HEK293T (cell line): ENCODE measurements around the gene CEP83.

ENCODE experiments used
- CTCF ChIA-PET: fragments of 350-600 bp; formaldehyde crosslinking; extraction: SDS; loops from one replicate; lab custom pipeline; 2021; ENCODE audit warnings: antibody characterized with exemption, inconsistent platforms; lab: Yijun Ruan, JAX
- POLR2A ChIA-PET: fragments of 350-600 bp; formaldehyde crosslinking; extraction: SDS; loops from one replicate; lab custom pipeline; 2020; ENCODE audit warnings: antibody characterized with exemption, inconsistent platforms; lab: Yijun Ruan, JAX
- DNase-seq: peaks from one replicate; pipeline ENCODE4 v3.0.0; 2012; ENCODE audit warnings: mixed read lengths; ENCODE audit errors: extremely low spot score
- ARNT ChIP-seq: fragments of 450-650 bp; IDR thresholded peaks from 2 replicates; pipeline ENCODE4 v1.6.1; 2017; ENCODE audit warnings: mild to moderate bottlenecking
- BHLHE40 ChIP-seq: fragments of 450-650 bp; IDR thresholded peaks from 2 replicates; pipeline ENCODE4 v1.6.1; 2016; ENCODE audit warnings: mild to moderate bottlenecking, moderate library complexity, borderline replicate concordance
- CTBP1 ChIP-seq: fragments of 450-650 bp; IDR thresholded peaks from 2 replicates; pipeline ENCODE4 v1.6.1; 2016; ENCODE audit warnings: borderline replicate concordance
- ELF4 ChIP-seq: fragments of 450-650 bp; IDR thresholded peaks from 2 replicates; pipeline ENCODE4 v1.6.1; 2017; ENCODE audit warnings: antibody characterized with exemption
- FOXA1 ChIP-seq: fragments of 450-650 bp; IDR thresholded peaks from 2 replicates; pipeline ENCODE4 v1.6.1; 2016; ENCODE audit warnings: mild to moderate bottlenecking
- FOXK2 ChIP-seq: fragments of 450-650 bp; IDR thresholded peaks from 2 replicates; pipeline ENCODE4 v1.6.1; 2016; ENCODE audit warnings: mild to moderate bottlenecking
- FOXM1 ChIP-seq: fragments of 450-650 bp; IDR thresholded peaks from 2 replicates; pipeline ENCODE4 v1.6.1; 2017; ENCODE audit warnings: mild to moderate bottlenecking, borderline replicate concordance
- HDGF ChIP-seq: fragments of 450-650 bp; IDR thresholded peaks from 2 replicates; pipeline ENCODE4 v1.6.1; 2017; ENCODE audit warnings: antibody characterized with exemption, borderline replicate concordance
- L3MBTL2 ChIP-seq: fragments of 450-650 bp; conservative IDR thresholded peaks from 2 replicates; pipeline ENCODE4 v1.6.1; 2016; ENCODE audit warnings: mild to moderate bottlenecking
- LEF1 ChIP-seq: fragments of 450-650 bp; IDR thresholded peaks from 2 replicates; pipeline ENCODE4 v1.6.1; 2017; ENCODE audit warnings: mild to moderate bottlenecking, borderline replicate concordance
- NFRKB ChIP-seq: fragments of 450-650 bp; IDR thresholded peaks from 2 replicates; pipeline ENCODE4 v1.6.1; 2016; ENCODE audit warnings: mild to moderate bottlenecking, moderate library complexity
- SP1 ChIP-seq: fragments of 450-650 bp; IDR thresholded peaks from 2 replicates; pipeline ENCODE4 v1.6.1; 2017
- SUZ12 ChIP-seq: fragments of 450-650 bp; IDR thresholded peaks from 2 replicates; pipeline ENCODE4 v1.6.1; 2016; ENCODE audit warnings: mild to moderate bottlenecking
- TARDBP ChIP-seq: fragments of 450-650 bp; IDR thresholded peaks from 2 replicates; pipeline ENCODE4 v1.6.1; 2016
- ZNF384 ChIP-seq: fragments of 450-650 bp; IDR thresholded peaks from 2 replicates; pipeline ENCODE4 v1.6.1; 2016
- TF ChIP-seq, protein P1 (sequence below): fragments of 450-650 bp; IDR thresholded peaks from 2 replicates; pipeline ENCODE4 v1.6.1; 2016

CEP83 gene

GRCh38 chr12:94263905-94264561 lies 195.6 kb downstream of the CEP83 start:
- no peak for DNase-seq
- CTCF ChIA-PET: no interaction called here
- no peak for TF ChIP-seq CTBP1
- TF ChIP-seq SP1: no peak
- TF ChIP-seq L3MBTL2: no peak
- POLR2A ChIA-PET: no interaction called here

- POLR2A ChIA-PET: no interaction called here
- DNase-seq: no peak
- no peak for TF ChIP-seq CTBP1
- TF ChIP-seq HDGF: no peak
- TF ChIP-seq FOXM1: no peak
- TF ChIP-seq, protein P1, sequence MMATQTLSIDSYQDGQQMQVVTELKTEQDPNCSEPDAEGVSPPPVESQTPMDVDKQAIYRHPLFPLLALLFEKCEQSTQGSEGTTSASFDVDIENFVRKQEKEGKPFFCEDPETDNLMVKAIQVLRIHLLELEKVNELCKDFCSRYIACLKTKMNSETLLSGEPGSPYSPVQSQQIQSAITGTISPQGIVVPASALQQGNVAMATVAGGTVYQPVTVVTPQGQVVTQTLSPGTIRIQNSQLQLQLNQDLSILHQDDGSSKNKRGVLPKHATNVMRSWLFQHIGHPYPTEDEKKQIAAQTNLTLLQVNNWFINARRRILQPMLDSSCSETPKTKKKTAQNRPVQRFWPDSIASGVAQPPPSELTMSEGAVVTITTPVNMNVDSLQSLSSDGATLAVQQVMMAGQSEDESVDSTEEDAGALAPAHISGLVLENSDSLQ: no peak
- TF ChIP-seq ARNT: no peak
- no peak for TF ChIP-seq LEF1
- no peak for TF ChIP-seq FOXA1
- no peak for TF ChIP-seq ZNF384
- no peak for TF ChIP-seq BHLHE40
- TF ChIP-seq FOXK2: no peak
- no peak for TF ChIP-seq ELF4
- no peak for TF ChIP-seq TARDBP
- TF ChIP-seq SUZ12: no peak
- no peak for TF ChIP-seq L3MBTL2
- no peak for TF ChIP-seq NFRKB
- TF ChIP-seq SP1: no peak
- CTCF ChIA-PET: interaction anchor here (0.5 kb wide), 1 partner anchor 663 kb away, joined by 6 read pairs; no protein-coding TSS in a partner anchor
Measured at GRCh38 chr12:94263011-94263811, 196.5 kb downstream of the CEP83 start.

GRCh38 chr12:94262228-94263010 lies 197.2 kb downstream of the CEP83 start:
- TF ChIP-seq L3MBTL2: no peak
- DNase-seq: no peak
- POLR2A ChIA-PET: no interaction called here
- CTCF ChIA-PET: interaction anchor here (0.5 kb wide), 1 partner anchor 662 kb away, joined by 6 read pairs; no protein-coding TSS in a partner anchor

GRCh38 chr12:94261786-94262185 lies 197.9 kb downstream of the CEP83 start:
- ChIA-PET POLR2A (no interaction called here), CTCF (no interaction called here)
- DNase-seq: no peak
- TF ChIP-seq BHLHE40: no peak
- no peak for TF ChIP-seq LEF1
- TF ChIP-seq SUZ12: no peak
- no peak for TF ChIP-seq FOXM1
- TF ChIP-seq L3MBTL2: no peak
- no peak for TF ChIP-seq ZNF384
- no peak for TF ChIP-seq ARNT
- no peak for TF ChIP-seq FOXK2
- no peak for TF ChIP-seq SP1

- no peak for DNase-seq
- CTCF ChIA-PET: no interaction called here
- TF ChIP-seq ZNF384: no peak
- TF ChIP-seq NFRKB: no peak
- TF ChIP-seq, protein P1: no peak
- TF ChIP-seq FOXK2: no peak
- no peak for TF ChIP-seq ARNT
- no peak for TF ChIP-seq FOXM1
- no peak for TF ChIP-seq SP1
- no peak for TF ChIP-seq HDGF
- TF ChIP-seq CTBP1: no peak
- no peak for TF ChIP-seq L3MBTL2
- no peak for TF ChIP-seq LEF1
- TF ChIP-seq ELF4: no peak
- no peak for TF ChIP-seq FOXA1
- TF ChIP-seq BHLHE40: no peak
- POLR2A ChIA-PET: no interaction called here
Measured at GRCh38 chr12:94261119-94261518, 198.5 kb downstream of the CEP83 start.

GRCh38 chr12:94260717-94261116 lies 198.9 kb downstream of the CEP83 start:
- CTCF ChIA-PET: no interaction called here
- no peak for DNase-seq
- no peak for TF ChIP-seq SUZ12
- no peak for TF ChIP-seq ZNF384
- no peak for TF ChIP-seq BHLHE40
- no peak for TF ChIP-seq LEF1
- TF ChIP-seq TARDBP: no peak
- no peak for TF ChIP-seq CTBP1
- no peak for TF ChIP-seq L3MBTL2
- TF ChIP-seq, protein P1: no peak
- no peak for TF ChIP-seq SP1
- TF ChIP-seq FOXK2: no peak
- no peak for TF ChIP-seq ELF4
- no peak for TF ChIP-seq HDGF
- TF ChIP-seq FOXA1: no peak
- no peak for TF ChIP-seq FOXM1
- no peak for TF ChIP-seq ARNT
- no peak for TF ChIP-seq NFRKB
- POLR2A ChIA-PET: no interaction called here
